H1 (cell line): Measurements from ENCODE around the gene DOCK10.

Experiments
- CTCF ChIP-seq, 3 experiments: IDR thresholded peaks; 1 replicate in 2 of 3; 2 replicates in 1 of 3; pipeline versions ENCODE4 v1.5.1 to v1.6.1; 2011; ENCODE audit warnings: low read length in 3 of 3, mild to moderate bottlenecking in 3 of 3, inconsistent platforms in 2 of 3, low read depth in 1 of 3, moderate library complexity in 1 of 3; ENCODE audit not compliant: insufficient read depth in 1 of 3; ENCODE audit errors: control extremely low read depth in 1 of 3
- E2F6 ChIP-seq: IDR thresholded peaks from 2 replicates; pipeline ENCODE4 v1.6.1; 2012; ENCODE audit warnings: inconsistent platforms
- EGR1 ChIP-seq: IDR thresholded peaks from 2 replicates; pipeline ENCODE4 v1.6.1; 2011; ENCODE audit warnings: low read depth, low read length, borderline replicate concordance
- FOSL1 ChIP-seq: IDR thresholded peaks from 2 replicates; pipeline ENCODE4 v1.6.1; 2011; ENCODE audit warnings: mild to moderate bottlenecking, low read depth, low read length, moderate library complexity; ENCODE audit not compliant: insufficient read depth
- GTF2F1 ChIP-seq: IDR thresholded peaks from 2 replicates; pipeline ENCODE4 v1.6.1; 2012; ENCODE audit warnings: low read depth, low read length, improper control_type of control experiment, borderline replicate concordance
- POLR2A ChIP-seq, 2 experiments: IDR thresholded peaks; 1 replicate in 1 of 2; 2 replicates in 1 of 2; pipeline ENCODE4 v1.6.1; 2011; ENCODE audit warnings: low read depth in 2 of 2, low read length in 2 of 2, mild to moderate bottlenecking in 2 of 2; ENCODE audit errors: control extremely low read depth in 1 of 2
- RAD21 ChIP-seq, 2 experiments: IDR thresholded peaks in 1 of 2; conservative IDR thresholded peaks in 1 of 2; 2 replicates each; pipeline ENCODE4 v1.6.1; 2011; ENCODE audit warnings: low read depth in 2 of 2, low read length in 2 of 2, improper control_type of control experiment in 1 of 2, inconsistent platforms in 1 of 2, mild to moderate bottlenecking in 1 of 2, moderate library complexity in 1 of 2
- RFX5 ChIP-seq: IDR thresholded peaks from 2 replicates; pipeline ENCODE4 v1.6.1; 2011; ENCODE audit warnings: low read depth, low read length, improper control_type of control experiment, borderline replicate concordance
- SP1 ChIP-seq: IDR thresholded peaks from 2 replicates; pipeline ENCODE4 v1.6.1; 2011; ENCODE audit warnings: low read depth, low read length

- TF ChIP-seq CTCF (IDR thresholded peaks at IDR 0.05; ENCODE audit: control extremely low read depth in 1 of 3, insufficient read depth in 1 of 3, low read depth in 1 of 3, low read length in 3 of 3) (no peak), EGR1 (no peak), E2F6 (no peak), RFX5 (no peak), RAD21 (IDR thresholded peaks at IDR 0.05 in 1 of 2, conservative IDR thresholded peaks at IDR 0.05 in 1 of 2; ENCODE audit: low read depth in 2 of 2, low read length in 2 of 2) (no peak), SP1 (no peak), GTF2F1 (no peak), FOSL1 (no peak), POLR2A (IDR thresholded peaks at IDR 0.05; ENCODE audit: control extremely low read depth in 1 of 2, low read depth in 2 of 2, low read length in 2 of 2) (no peak)
Observed at GRCh38 chr2:225041207-225041850, 939 bp downstream of the DOCK10 start.
